H9 (cell line): ENCODE data around the gene FTO. TPM values are rescaled to one million over a fixed set of nuclear protein-coding genes. Genes with fewer than 3 reads are reported as not detected.

Experiments used
- DNase-seq: peaks from one replicate; pipeline ENCODE4 v3.0.0-alpha.2; 2017
- H2AFZ ChIP-seq: one replicate; pipeline ENCODE4 v1.6.1; 2013; ENCODE audit warnings: mild to moderate bottlenecking, low read length, control low read depth, moderate library complexity
- H2AK5ac ChIP-seq: 2 replicates; pipeline ENCODE4 v1.6.1; 2013; ENCODE audit warnings: low read length, control low read depth, mixed read lengths; ENCODE audit not compliant: insufficient read length
- H2BK120ac ChIP-seq: one replicate; pipeline ENCODE4 v1.6.1; 2013; ENCODE audit warnings: low read depth, mild to moderate bottlenecking, low read length, control low read depth, inconsistent platforms; ENCODE audit not compliant: poor library complexity, severe bottlenecking
- H2BK12ac ChIP-seq: 2 replicates; pipeline ENCODE4 v1.6.1; 2013; ENCODE audit warnings: low read length, control low read depth, mixed read lengths, low read depth; ENCODE audit not compliant: insufficient read length
- H2BK15ac ChIP-seq: 2 replicates; pipeline ENCODE4 v1.6.1; 2013; ENCODE audit warnings: low read depth, low read length, control low read depth
- H2BK20ac ChIP-seq: one replicate; pipeline ENCODE4 v1.6.1; 2013; ENCODE audit warnings: low read depth, mild to moderate bottlenecking, low read length, control low read depth, inconsistent platforms; ENCODE audit not compliant: poor library complexity, severe bottlenecking
- H2BK5ac ChIP-seq: 2 replicates; pipeline ENCODE4 v1.6.1; 2013; ENCODE audit warnings: low read length, control low read depth, mixed read lengths; ENCODE audit not compliant: insufficient read length
- H3K14ac ChIP-seq: 2 replicates; pipeline ENCODE4 v1.6.1; 2013; ENCODE audit warnings: low read length, control low read depth; ENCODE audit not compliant: insufficient read depth
- H3K18ac ChIP-seq: 2 replicates; pipeline ENCODE4 v1.6.1; 2013; ENCODE audit warnings: low read depth, mild to moderate bottlenecking, mixed read lengths, low read length, control low read depth; ENCODE audit not compliant: insufficient read length
- H3K23ac ChIP-seq: 2 replicates; pipeline ENCODE4 v1.6.1; 2013; ENCODE audit warnings: low read length, control low read depth, mixed read lengths, low read depth; ENCODE audit not compliant: insufficient read length
- H3K23me2 ChIP-seq: 2 replicates; pipeline ENCODE4 v1.6.1; 2013; ENCODE audit warnings: low read depth, mild to moderate bottlenecking, mixed read lengths, low read length, control low read depth; ENCODE audit not compliant: insufficient read length, poor library complexity, severe bottlenecking
- H3K27ac ChIP-seq: 2 replicates; pipeline ENCODE4 v1.5.1; 2013; ENCODE audit warnings: low read length, control low read depth, mixed read lengths, low read depth; ENCODE audit not compliant: insufficient read length
- H3K27me3 ChIP-seq: 2 replicates; pipeline ENCODE4 v1.6.1; 2013; ENCODE audit warnings: low read length, control low read depth, inconsistent platforms; ENCODE audit not compliant: insufficient read depth
- H3K4ac ChIP-seq: 2 replicates; pipeline ENCODE4 v1.6.1; 2013; ENCODE audit warnings: low read depth, mild to moderate bottlenecking, control low read depth, inconsistent platforms, low read length, moderate library complexity
- H3K4me1 ChIP-seq: 2 replicates; pipeline ENCODE4 v1.6.1; 2013; ENCODE audit warnings: low read length, control low read depth, inconsistent platforms; ENCODE audit not compliant: insufficient read depth
- H3K4me2 ChIP-seq: 2 replicates; pipeline ENCODE4 v1.6.1; 2013; ENCODE audit warnings: low read length, control low read depth, mixed read lengths; ENCODE audit not compliant: insufficient read length, insufficient read depth
- H3K56ac ChIP-seq: 2 replicates; pipeline ENCODE4 v1.6.1; 2013; ENCODE audit warnings: low read depth, mild to moderate bottlenecking, mixed read lengths, low read length, control low read depth; ENCODE audit not compliant: insufficient read length
- H3K79me1 ChIP-seq: 2 replicates; pipeline ENCODE4 v1.6.1; 2013; ENCODE audit warnings: low read depth, mild to moderate bottlenecking, moderate library complexity, low read length, control low read depth, inconsistent platforms; ENCODE audit not compliant: insufficient read depth, poor library complexity, severe bottlenecking
- H3K79me2 ChIP-seq: 2 replicates; pipeline ENCODE4 v1.6.1; 2013; ENCODE audit warnings: low read length, control low read depth, inconsistent platforms; ENCODE audit not compliant: insufficient read depth
- H3K9ac ChIP-seq: 2 replicates; pipeline ENCODE4 v1.6.1; 2013; ENCODE audit warnings: low read length, control low read depth, mixed read lengths; ENCODE audit not compliant: insufficient read length; ENCODE audit errors: extremely low read depth
- H3K9me3 ChIP-seq: one replicate; pipeline ENCODE4 v1.6.1; 2013; ENCODE audit warnings: low read depth, low read length, inconsistent platforms; ENCODE audit not compliant: control insufficient read depth
- H3T11ph ChIP-seq: one replicate; pipeline ENCODE4 v1.6.1; 2013; ENCODE audit warnings: mild to moderate bottlenecking, low read length, control low read depth, inconsistent platforms
- H4K20me1 ChIP-seq: one replicate; pipeline ENCODE4 v1.6.1; 2013; ENCODE audit not compliant: control insufficient read depth, insufficient read length, insufficient read depth
- H4K5ac ChIP-seq: 2 replicates; pipeline ENCODE4 v1.6.1; 2013; ENCODE audit warnings: low read depth, mild to moderate bottlenecking, mixed read lengths, low read length, control low read depth; ENCODE audit not compliant: insufficient read length
- H4K8ac ChIP-seq: replicated peaks from 2 replicates; pipeline ENCODE4 v1.6.1; 2013; ENCODE audit warnings: low read length, control low read depth, mixed read lengths, low read depth; ENCODE audit not compliant: insufficient read length
- H4K91ac ChIP-seq: 2 replicates; pipeline ENCODE4 v1.6.1; 2013; ENCODE audit warnings: low read depth, mild to moderate bottlenecking, moderate library complexity, mixed read lengths, low read length, control low read depth; ENCODE audit not compliant: insufficient read length
- H3K27ac Mint-ChIP-seq, 3 experiments: 2 replicates in 2 of 3; 3 replicates in 1 of 3; pipeline ENCODE4 v1.8.0; 2020 to 2021; ENCODE audit warnings: mixed read lengths in 3 of 3, mild to moderate bottlenecking in 1 of 3, moderate library complexity in 1 of 3
- H3K27me3 Mint-ChIP-seq: 2 replicates; pipeline ENCODE4 v1.8.0; 2021; ENCODE audit warnings: low read depth, mild to moderate bottlenecking, moderate library complexity, mixed read lengths
- H3K36me3 Mint-ChIP-seq, 3 experiments: 2 replicates in 2 of 3; 3 replicates in 1 of 3; pipeline ENCODE4 v1.8.0; 2020 to 2021; ENCODE audit warnings: low read depth in 3 of 3, mixed read lengths in 3 of 3; ENCODE audit not compliant: insufficient read depth in 1 of 3
- H3K4me1 Mint-ChIP-seq, 2 experiments: 2 replicates each; pipeline ENCODE4 v1.8.0; 2020; ENCODE audit warnings: mixed read lengths in 2 of 2
- H3K4me3 Mint-ChIP-seq, 2 experiments: 2 replicates in 1 of 2; 3 replicates in 1 of 2; pipeline ENCODE4 v1.8.0; 2020 to 2021; ENCODE audit warnings: mild to moderate bottlenecking in 2 of 2, mixed read lengths in 2 of 2, moderate library complexity in 1 of 2
- H3K9me3 Mint-ChIP-seq, 2 experiments: 2 replicates in 1 of 2; 3 replicates in 1 of 2; pipeline ENCODE4 v1.8.0; 2020; ENCODE audit warnings: mild to moderate bottlenecking in 2 of 2, mixed read lengths in 2 of 2, moderate library complexity in 1 of 2
- WGBS: extraction: QIAGEN DNeasy Blood & Tissue Kit; methylation state at CpG from one replicate; pipeline ENCODE4 v1.1.7; 2013; ENCODE audit warnings: missing lambda C conversion rate, low lambda C conversion rate, mixed read lengths; ENCODE audit not compliant: insufficient read length; ENCODE audit errors: extremely low coverage; 5-methylcytosine and 5-hydroxymethylcytosine counted together
- total RNA-seq: library from RNA; stranded (reverse); gene quantifications from 2 replicates; pipeline ENCODE4 v1.2.1, GENCODE V29; 2021
- TF ChIP-seq, protein P1 (sequence below): fragments of 200-600 bp; sonication (generic); conservative IDR thresholded peaks from 3 replicates; pipeline ENCODE4 v1.8.0; 2021; ENCODE audit warnings: antibody characterized with exemption, mild to moderate bottlenecking

Gene FTO
- total RNA-seq, 1 experiment from 2014 or later: 67.9 TPM

GRCh38 chr16:54066451-54067105, 362.6 kb downstream of the FTO start:
- TF ChIP-seq, protein P1, sequence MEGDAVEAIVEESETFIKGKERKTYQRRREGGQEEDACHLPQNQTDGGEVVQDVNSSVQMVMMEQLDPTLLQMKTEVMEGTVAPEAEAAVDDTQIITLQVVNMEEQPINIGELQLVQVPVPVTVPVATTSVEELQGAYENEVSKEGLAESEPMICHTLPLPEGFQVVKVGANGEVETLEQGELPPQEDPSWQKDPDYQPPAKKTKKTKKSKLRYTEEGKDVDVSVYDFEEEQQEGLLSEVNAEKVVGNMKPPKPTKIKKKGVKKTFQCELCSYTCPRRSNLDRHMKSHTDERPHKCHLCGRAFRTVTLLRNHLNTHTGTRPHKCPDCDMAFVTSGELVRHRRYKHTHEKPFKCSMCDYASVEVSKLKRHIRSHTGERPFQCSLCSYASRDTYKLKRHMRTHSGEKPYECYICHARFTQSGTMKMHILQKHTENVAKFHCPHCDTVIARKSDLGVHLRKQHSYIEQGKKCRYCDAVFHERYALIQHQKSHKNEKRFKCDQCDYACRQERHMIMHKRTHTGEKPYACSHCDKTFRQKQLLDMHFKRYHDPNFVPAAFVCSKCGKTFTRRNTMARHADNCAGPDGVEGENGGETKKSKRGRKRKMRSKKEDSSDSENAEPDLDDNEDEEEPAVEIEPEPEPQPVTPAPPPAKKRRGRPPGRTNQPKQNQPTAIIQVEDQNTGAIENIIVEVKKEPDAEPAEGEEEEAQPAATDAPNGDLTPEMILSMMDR: no peak

More at GRCh38 chr16:54066451-54067105, 362.6 kb downstream of the FTO start:
- no peak overlapping the region for H2BK5ac ChIP-seq
- Mint-ChIP-seq H3K27me3 (no peaks in the 10 kb centered on the region), H3K4me1 (peaks cover 36 to 43% of the 10 kb centered on the region in 2 experiments), H3K4me3 (no peak overlapping the region), H3K9me3 (no peaks in the 10 kb centered on the region), H3K36me3 (no peaks in the 10 kb centered on the region), H3K27ac (no peak overlapping the region)
- H3K4me2 ChIP-seq: no peak overlapping the region
- H2BK12ac ChIP-seq: no peak overlapping the region
- no peak overlapping the region for H3K56ac ChIP-seq
- no peaks in the 10 kb centered on the region for H3K79me1 ChIP-seq
- no peak overlapping the region for H3K9ac ChIP-seq
- H3K18ac ChIP-seq: no peak overlapping the region
- H4K20me1 ChIP-seq: no peaks in the 10 kb centered on the region
- H3T11ph ChIP-seq: no peak overlapping the region
- WGBS: no CpG with 5 or more reads among the region's 4 CpGs
- H2AFZ ChIP-seq: no peak overlapping the region
- H3K9me3 ChIP-seq: no peaks in the 10 kb centered on the region
- H3K14ac ChIP-seq: no peak overlapping the region
- no peaks in the 10 kb centered on the region for H3K27me3 ChIP-seq
- H3K4ac ChIP-seq: no peak overlapping the region
- H2BK20ac ChIP-seq: no peak overlapping the region
- no peak overlapping the region for H3K27ac ChIP-seq
- H2AK5ac ChIP-seq: no peak overlapping the region
- no peak overlapping the region for H4K8ac ChIP-seq
- no peak overlapping the region for H3K23ac ChIP-seq
- H2BK15ac ChIP-seq: no peak overlapping the region
- no peaks in the 10 kb centered on the region for H3K79me2 ChIP-seq
- DNase-seq: no peak
- H4K91ac ChIP-seq: no peak overlapping the region
- H3K4me1 ChIP-seq: no peaks in the 10 kb centered on the region; the same call in 1 of the 2 replicates
- H2BK120ac ChIP-seq: no peak overlapping the region
- H4K5ac ChIP-seq: no peak overlapping the region
- H3K23me2 ChIP-seq: no peaks in the 10 kb centered on the region
